ENCODE data around the gene ADIPOR2. TPM values are rescaled to one million over a fixed set of nuclear protein-coding genes. Genes with fewer than 3 reads are reported as not detected.

Gene ADIPOR2
- total RNA-seq, 1 donor from 2014 or later: 54.0 TPM

DNA sequence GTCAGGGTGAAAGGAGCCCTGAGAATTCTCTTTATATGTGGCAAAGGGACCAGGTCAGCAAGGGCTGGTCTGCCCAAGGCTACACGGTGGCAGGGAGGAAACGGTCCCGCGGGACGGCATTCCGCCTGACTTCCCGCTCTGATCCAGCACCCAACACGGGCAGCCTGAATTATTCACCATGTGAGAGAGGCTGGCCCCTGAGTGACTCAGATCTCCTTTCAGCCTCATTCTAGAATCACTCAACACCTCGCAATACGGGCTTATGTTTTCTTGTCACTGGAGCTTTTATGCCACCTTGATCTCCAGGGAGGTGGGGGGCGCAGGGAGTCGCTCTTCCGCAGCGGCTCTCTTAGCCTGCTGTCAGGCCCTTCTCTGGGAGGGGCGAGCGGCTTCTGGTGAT, 138.0 kb downstream of the ADIPOR2 start:
- intact Hi-C loops (cut with DNase I): no loop called here
- TF ChIP-seq, protein P1, sequence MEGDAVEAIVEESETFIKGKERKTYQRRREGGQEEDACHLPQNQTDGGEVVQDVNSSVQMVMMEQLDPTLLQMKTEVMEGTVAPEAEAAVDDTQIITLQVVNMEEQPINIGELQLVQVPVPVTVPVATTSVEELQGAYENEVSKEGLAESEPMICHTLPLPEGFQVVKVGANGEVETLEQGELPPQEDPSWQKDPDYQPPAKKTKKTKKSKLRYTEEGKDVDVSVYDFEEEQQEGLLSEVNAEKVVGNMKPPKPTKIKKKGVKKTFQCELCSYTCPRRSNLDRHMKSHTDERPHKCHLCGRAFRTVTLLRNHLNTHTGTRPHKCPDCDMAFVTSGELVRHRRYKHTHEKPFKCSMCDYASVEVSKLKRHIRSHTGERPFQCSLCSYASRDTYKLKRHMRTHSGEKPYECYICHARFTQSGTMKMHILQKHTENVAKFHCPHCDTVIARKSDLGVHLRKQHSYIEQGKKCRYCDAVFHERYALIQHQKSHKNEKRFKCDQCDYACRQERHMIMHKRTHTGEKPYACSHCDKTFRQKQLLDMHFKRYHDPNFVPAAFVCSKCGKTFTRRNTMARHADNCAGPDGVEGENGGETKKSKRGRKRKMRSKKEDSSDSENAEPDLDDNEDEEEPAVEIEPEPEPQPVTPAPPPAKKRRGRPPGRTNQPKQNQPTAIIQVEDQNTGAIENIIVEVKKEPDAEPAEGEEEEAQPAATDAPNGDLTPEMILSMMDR (IDR thresholded peaks at IDR 0.05): no peak
- peaks cover 4% of the 10 kb centered on the region for H3K4me1 ChIP-seq
- H3K27ac ChIP-seq: no peak overlapping the region
- no peaks in the 10 kb centered on the region for H3K9me3 ChIP-seq
- DNase-seq (ENCODE audit: extremely low spot score in 2 of 2): no peak
- peaks cover 5% of the 10 kb centered on the region for H3K27me3 ChIP-seq
- H3K4me3 ChIP-seq: no peak overlapping the region
- no peaks in the 10 kb centered on the region for H3K36me3 ChIP-seq

DNA sequence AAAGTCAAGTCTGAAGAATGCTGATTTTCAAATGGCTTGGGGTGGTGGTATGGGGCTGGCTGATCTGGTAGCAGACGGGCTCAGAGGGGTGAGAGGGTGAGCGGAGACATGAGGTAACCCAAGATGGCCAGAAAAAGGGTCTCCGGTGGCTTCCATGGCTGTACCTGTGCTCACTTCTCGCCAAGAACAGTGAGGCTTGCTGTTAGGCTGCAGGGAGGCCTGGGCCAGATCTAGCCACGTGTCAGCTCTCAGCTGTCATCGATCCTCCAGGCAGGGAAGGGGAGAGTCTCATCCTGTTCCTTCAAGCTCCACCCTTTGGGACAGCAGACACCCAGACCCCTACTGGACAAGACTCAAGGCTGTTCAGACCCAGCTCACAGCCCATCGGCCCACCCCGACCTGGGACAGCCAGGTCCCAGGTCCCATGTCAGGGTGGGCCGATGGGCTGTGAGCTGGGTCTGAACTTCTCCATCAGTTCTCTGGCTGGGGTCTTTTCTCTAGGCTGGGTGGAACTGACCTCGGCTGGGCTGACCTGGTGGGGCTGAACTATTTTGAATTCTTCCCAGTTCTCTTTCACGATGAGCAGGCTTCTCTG, 138.5 kb downstream of the ADIPOR2 start:
- no peak overlapping the region for H3K4me3 ChIP-seq
- TF ChIP-seq POLR2AphosphoS5 (IDR thresholded peaks at IDR 0.05; ENCODE audit: insufficient read depth in 1 of 2, low read depth in 1 of 2) (no peak), POLR2A (IDR thresholded peaks at IDR 0.05) (no peak)
- TF ChIP-seq, protein P1 (IDR thresholded peaks at IDR 0.05): no peak
- no peaks in the 10 kb centered on the region for H3K36me3 ChIP-seq
- no peak overlapping the region for H3K27ac ChIP-seq
- no peaks in the 10 kb centered on the region for H3K9me3 ChIP-seq
- peaks cover 4% of the 10 kb centered on the region for H3K4me1 ChIP-seq
- DNase-seq (ENCODE audit: extremely low spot score in 2 of 2): no peak
- H3K27me3 ChIP-seq: peaks cover 5% of the 10 kb centered on the region
- intact Hi-C loops (cut with DNase I): no loop called here

DNA sequence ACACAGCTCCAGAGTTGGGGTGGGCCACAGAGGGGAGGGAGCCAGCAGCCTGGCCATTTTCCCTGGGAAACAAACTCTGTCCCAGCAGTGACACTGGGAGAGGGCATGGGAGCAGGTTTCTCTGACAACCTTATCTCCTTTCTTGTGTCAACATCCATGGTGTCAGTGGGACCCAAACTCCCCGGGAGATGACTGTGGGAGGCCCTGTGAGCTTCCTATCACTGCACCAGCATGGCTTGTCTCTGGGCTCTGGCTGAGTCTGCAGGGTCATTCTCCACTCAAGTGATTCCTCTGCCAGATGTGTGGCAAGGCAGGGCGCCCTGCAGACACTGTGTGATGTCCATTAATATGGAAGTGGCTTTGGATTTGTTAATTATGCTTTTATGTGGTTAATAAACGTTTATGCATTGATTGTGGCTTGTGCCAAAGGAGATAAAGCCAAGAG, 139.6 kb downstream of the ADIPOR2 start:
- Histone ChIP-seq H3K4me3 (no peak overlapping the region), H3K4me1 (peaks cover 4% of the 10 kb centered on the region), H3K36me3 (no peaks in the 10 kb centered on the region), H3K27me3 (peaks cover 5% of the 10 kb centered on the region), H3K27ac (no peak overlapping the region), H3K9me3 (no peaks in the 10 kb centered on the region)
- no peak for TF ChIP-seq POLR2A (IDR thresholded peaks at IDR 0.05)
- TF ChIP-seq POLR2AphosphoS5 (IDR thresholded peaks at IDR 0.05; ENCODE audit: insufficient read depth in 1 of 2, low read depth in 1 of 2): no peak
- TF ChIP-seq, protein P1 (IDR thresholded peaks at IDR 0.05): no peak
- intact Hi-C loops (cut with DNase I): no loop called here
- DNase-seq (ENCODE audit: extremely low spot score in 2 of 2): no peak

DNA sequence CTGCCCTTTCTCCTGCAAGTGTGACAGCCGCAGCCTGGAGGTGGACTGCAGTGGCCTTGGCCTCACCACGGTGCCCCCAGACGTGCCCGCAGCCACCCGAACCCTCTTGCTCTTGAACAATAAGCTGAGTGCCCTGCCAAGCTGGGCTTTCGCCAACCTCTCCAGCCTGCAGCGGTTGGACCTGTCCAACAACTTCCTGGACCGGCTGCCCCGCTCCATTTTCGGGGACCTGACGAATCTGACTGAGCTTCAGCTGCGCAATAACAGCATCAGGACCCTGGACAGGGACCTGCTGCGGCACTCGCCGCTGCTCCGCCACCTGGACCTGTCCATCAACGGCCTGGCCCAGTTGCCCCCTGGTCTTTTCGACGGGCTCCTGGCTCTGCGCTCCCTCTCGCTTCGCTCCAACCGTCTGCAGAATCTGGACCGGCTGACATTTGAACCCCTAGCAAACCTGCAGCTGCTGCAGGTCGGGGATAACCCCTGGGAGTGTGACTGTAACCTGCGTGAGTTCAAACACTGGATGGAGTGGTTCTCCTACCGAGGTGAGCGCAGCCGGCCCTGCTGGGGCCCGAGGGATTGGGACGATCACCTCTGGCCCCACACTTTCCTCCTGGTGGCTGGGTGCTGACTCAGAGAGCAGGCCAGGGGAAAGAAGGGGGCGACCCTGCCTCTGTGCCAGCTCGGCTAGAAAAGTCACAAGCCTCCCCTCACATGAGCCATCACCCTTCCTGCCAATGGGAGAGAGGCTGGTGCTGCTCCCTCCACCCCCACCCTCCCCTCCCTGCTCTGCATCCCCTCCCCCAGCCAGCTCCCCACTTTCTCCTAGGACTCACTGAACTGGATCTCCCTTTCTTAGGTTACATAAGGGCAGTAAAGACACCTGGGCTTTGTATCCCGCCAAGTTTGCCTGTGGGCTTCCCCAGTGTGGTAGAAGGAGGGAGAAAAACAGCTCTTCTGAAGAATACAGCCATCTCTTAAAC, 140.4 kb downstream of the ADIPOR2 start:
- Histone ChIP-seq H3K4me3 (no peak overlapping the region), H3K36me3 (no peaks in the 10 kb centered on the region), H3K4me1 (peaks cover 4% of the 10 kb centered on the region), H3K9me3 (no peaks in the 10 kb centered on the region), H3K27ac (no peak overlapping the region), H3K27me3 (peaks cover 5% of the 10 kb centered on the region)
- intact Hi-C loops (cut with DNase I): no loop called here
- TF ChIP-seq, protein P1 (IDR thresholded peaks at IDR 0.05): no peak
- TF ChIP-seq POLR2A (IDR thresholded peaks at IDR 0.05) (no peak), POLR2AphosphoS5 (IDR thresholded peaks at IDR 0.05; ENCODE audit: insufficient read depth in 1 of 2, low read depth in 1 of 2) (peak in 1 of 2 donors; percentile 38)
- no peak for DNase-seq (ENCODE audit: extremely low spot score in 2 of 2)
